Liver (tissue), 3 donors: ENCODE measurements around the gene SKI.

Source experiments
- CTCF ChIP-seq: fragments of 150-350 bp; IDR thresholded peaks from 2 replicates; pipeline ENCODE4 v1.5.1; 2017; ENCODE audit warnings: improper control_type of control experiment, low read depth, low read length; ENCODE audit not compliant: missing input control
- EGR1 ChIP-seq, 2 donors: IDR thresholded peaks; 2 replicates each; pipeline ENCODE4 v1.6.1; 2016 to 2018; ENCODE audit warnings: antibody characterized with exemption in 2 of 2, low read depth in 2 of 2
- JUND ChIP-seq, 2 donors: IDR thresholded peaks; 2 replicates each; pipeline ENCODE4 v1.6.1; 2016; ENCODE audit warnings: antibody characterized with exemption in 2 of 2
- MAX ChIP-seq: IDR thresholded peaks from 2 replicates; pipeline ENCODE4 v1.6.1; 2016; ENCODE audit warnings: antibody characterized with exemption
- RAD21 ChIP-seq, 2 donors: IDR thresholded peaks; 2 replicates each; pipeline ENCODE4 v1.6.1; 2016; ENCODE audit warnings: antibody characterized with exemption in 2 of 2, mild to moderate bottlenecking in 2 of 2
- RXRA ChIP-seq, 2 donors: IDR thresholded peaks; 2 replicates each; pipeline ENCODE4 v1.6.1; 2017 to 2018; ENCODE audit warnings: antibody characterized with exemption in 2 of 2, mild to moderate bottlenecking in 1 of 2
- SP1 ChIP-seq: IDR thresholded peaks from 2 replicates; pipeline ENCODE4 v1.6.1; 2018; ENCODE audit warnings: antibody characterized with exemption, mild to moderate bottlenecking
- TF ChIP-seq, protein P1 (sequence below): IDR thresholded peaks from 2 replicates; pipeline ENCODE4 v1.6.1; 2016; ENCODE audit warnings: antibody characterized with exemption
- donor health status: healthy.
- donor health status: healthy.

DNA sequence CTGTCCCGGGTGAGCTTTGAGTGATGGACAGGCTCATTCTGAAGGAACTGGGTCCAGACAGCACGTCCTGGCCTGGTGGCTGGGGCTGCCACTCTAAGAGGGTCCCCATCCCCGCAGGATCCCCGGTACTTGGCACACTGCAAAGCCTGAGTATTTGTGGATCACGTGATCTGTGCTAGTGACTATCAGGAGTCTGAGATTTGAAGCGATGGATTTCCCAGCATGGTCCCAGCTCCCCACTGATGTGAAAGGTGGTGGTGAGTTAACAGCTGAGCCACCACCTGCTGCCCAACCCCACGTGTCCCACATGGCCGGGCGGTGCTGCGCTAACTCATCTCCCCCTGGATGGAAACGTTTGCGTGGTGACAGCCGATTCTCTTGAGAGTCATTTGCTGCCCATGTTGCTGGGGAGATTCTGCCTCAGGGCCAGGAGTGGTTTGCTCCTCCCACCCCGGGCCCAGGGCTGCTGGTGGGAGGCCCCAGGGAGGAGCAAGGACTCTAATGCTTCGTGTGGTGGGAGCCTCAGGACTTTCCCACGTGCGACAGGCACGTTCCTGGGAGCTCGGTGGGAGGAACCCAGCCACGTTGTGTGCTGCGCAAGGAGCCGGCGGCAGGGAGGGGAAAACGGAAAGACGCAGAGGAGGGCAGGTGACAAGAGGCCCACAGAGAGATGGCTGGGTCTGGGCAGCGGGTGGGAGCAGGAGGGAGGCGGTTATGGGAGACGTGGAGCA is 48.7 kb upstream of the SKI start:
- TF ChIP-seq MAX (no peak), CTCF (no peak), RXRA (IDR thresholded peaks at IDR 0.05) (no peak), RAD21 (IDR thresholded peaks at IDR 0.05) (no peak), SP1 (no peak), EGR1 (IDR thresholded peaks at IDR 0.05; ENCODE audit: low read depth in 2 of 2) (no peak), JUND (IDR thresholded peaks at IDR 0.05) (no peak)
- TF ChIP-seq, protein P1, sequence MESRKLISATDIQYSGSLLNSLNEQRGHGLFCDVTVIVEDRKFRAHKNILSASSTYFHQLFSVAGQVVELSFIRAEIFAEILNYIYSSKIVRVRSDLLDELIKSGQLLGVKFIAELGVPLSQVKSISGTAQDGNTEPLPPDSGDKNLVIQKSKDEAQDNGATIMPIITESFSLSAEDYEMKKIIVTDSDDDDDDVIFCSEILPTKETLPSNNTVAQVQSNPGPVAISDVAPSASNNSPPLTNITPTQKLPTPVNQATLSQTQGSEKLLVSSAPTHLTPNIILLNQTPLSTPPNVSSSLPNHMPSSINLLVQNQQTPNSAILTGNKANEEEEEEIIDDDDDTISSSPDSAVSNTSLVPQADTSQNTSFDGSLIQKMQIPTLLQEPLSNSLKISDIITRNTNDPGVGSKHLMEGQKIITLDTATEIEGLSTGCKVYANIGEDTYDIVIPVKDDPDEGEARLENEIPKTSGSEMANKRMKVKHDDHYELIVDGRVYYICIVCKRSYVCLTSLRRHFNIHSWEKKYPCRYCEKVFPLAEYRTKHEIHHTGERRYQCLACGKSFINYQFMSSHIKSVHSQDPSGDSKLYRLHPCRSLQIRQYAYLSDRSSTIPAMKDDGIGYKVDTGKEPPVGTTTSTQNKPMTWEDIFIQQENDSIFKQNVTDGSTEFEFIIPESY = no peak
